Kidney epithelial cell (primary cell): ENCODE data around the gene TSPAN31. TPM values are rescaled to one million over a fixed set of nuclear protein-coding genes. Genes with fewer than 3 reads are reported as not detected.

Experiments used
- DNase-seq: peaks from one replicate; pipeline ENCODE4 v3.0.0-alpha.2; 2010; ENCODE audit warnings: low read depth
- H3K27me3 ChIP-seq: 2 replicates; pipeline ENCODE4 v1.6.0; 2011; ENCODE audit warnings: low read length; ENCODE audit not compliant: control insufficient read depth, insufficient read depth
- H3K36me3 ChIP-seq: 2 replicates; pipeline ENCODE4 v1.5.1; 2011; ENCODE audit warnings: low read length; ENCODE audit not compliant: control insufficient read depth, insufficient read depth
- H3K4me3 ChIP-seq: 2 replicates; pipeline ENCODE4 v1.5.1; 2011; ENCODE audit warnings: low read depth, mild to moderate bottlenecking, control low read depth, low read length
- CTCF ChIP-seq: IDR thresholded peaks from 2 replicates; pipeline ENCODE4 v1.5.1; 2011; ENCODE audit warnings: mild to moderate bottlenecking, moderate library complexity, low read length, control low read depth, inconsistent platforms; ENCODE audit not compliant: insufficient read depth, poor library complexity, severe bottlenecking
- total RNA-seq: library from RNA; depleted of rRNA; stranded (reverse); fragments of >200 nt; gene quantifications from 2 replicates; pipeline ENCODE4 v1.2.3, GENCODE V29; 2015

TSPAN31 gene
- total RNA-seq, 1 donor from 2014 or later: 77.1 TPM

GRCh38 chr12:57796996-57797395 lies 52.2 kb downstream of the TSPAN31 start:
- no peak for DNase-seq

GRCh38 chr12:57797933-57798332 lies 53.1 kb downstream of the TSPAN31 start:
- Histone ChIP-seq H3K4me3 (no peak overlapping the region), H3K27me3 (no peaks in the 10 kb centered on the region), H3K36me3 (no peaks in the 10 kb centered on the region)
- no peak for DNase-seq
- no peak for TF ChIP-seq CTCF

More at GRCh38 chr12:57796996-57797395, 52.2 kb downstream of the TSPAN31 start:
- TF ChIP-seq CTCF: no peak
- H3K36me3 ChIP-seq: no peaks in the 10 kb centered on the region
- H3K4me3 ChIP-seq: no peak overlapping the region
- H3K27me3 ChIP-seq: no peaks in the 10 kb centered on the region

Other genes with a start within 250 kb of the TSPAN31 start
- 95.7 and 107 TPM in 2 replicates for gene DDIT3, start 224.5 kb upstream of the TSPAN31 start, total RNA-seq
- gene MBD6, start 222.2 kb upstream of the TSPAN31 start, total RNA-seq: 10.0 and 11.6 TPM in 2 replicates
- gene DCTN2, start 197.8 kb upstream of the TSPAN31 start, total RNA-seq: 154 and 191 TPM in 2 replicates
- 1.2 and 1.9 TPM in 2 replicates for gene KIF5A, start 195.0 kb upstream of the TSPAN31 start, total RNA-seq
- 96.0 and 105 TPM in 2 replicates for gene PIP4K2C, start 153.8 kb upstream of the TSPAN31 start, total RNA-seq
- gene DTX3, start 140.2 kb upstream of the TSPAN31 start, total RNA-seq: 27.3 and 34.1 TPM in 2 replicates
- 2.3 and 2.4 TPM in 2 replicates for gene ARHGEF25, start 133.6 kb upstream of the TSPAN31 start, total RNA-seq
- gene B4GALNT1, start 111.8 kb upstream of the TSPAN31 start, total RNA-seq: 0.48 and 2.2 TPM in 2 replicates
- 268 and 310 TPM in 2 replicates for gene OS9, start 50.9 kb upstream of the TSPAN31 start, total RNA-seq
- under 0.01 TPM in 1 of 2 replicates, not detected in the other for gene AGAP2, start 6.3 kb upstream of the TSPAN31 start, total RNA-seq
- 257 and 298 TPM in 2 replicates for gene CDK4, start 7.3 kb downstream of the TSPAN31 start, total RNA-seq
- gene MARCHF9, start 10.1 kb downstream of the TSPAN31 start, total RNA-seq: 15.1 and 16.7 TPM in 2 replicates
- gene CYP27B1, start 22.0 kb downstream of the TSPAN31 start, total RNA-seq: 4.3 and 5.2 TPM in 2 replicates
- gene METTL1, start 27.1 kb downstream of the TSPAN31 start, total RNA-seq: 20.3 and 22.4 TPM in 2 replicates
- gene EEF1AKMT3, start 27.6 kb downstream of the TSPAN31 start, total RNA-seq: 7.3 and 11.3 TPM in 2 replicates
- gene TSFM, start 37.7 kb downstream of the TSPAN31 start, total RNA-seq: 21.5 and 31.5 TPM in 2 replicates
- gene AVIL, start 73.7 kb downstream of the TSPAN31 start, total RNA-seq: 0.17 and 3.0 TPM in 2 replicates
- gene CTDSP2, start 101.7 kb downstream of the TSPAN31 start, total RNA-seq: 71.2 and 79.1 TPM in 2 replicates
- gene ATP23, start 196.5 kb downstream of the TSPAN31 start, total RNA-seq: 7.7 and 8.0 TPM in 2 replicates